ENCODE measurements around the gene CTIF.

The CTIF gene

GRCh38 chr18:48875942-48876511 lies 337.2 kb downstream of the CTIF start:
- no peak for DNase-seq (ENCODE audit: low read depth in 4 of 4, low spot score in 1 of 4)

- DNase-seq (ENCODE audit: low read depth in 4 of 4, low spot score in 1 of 4): no peak
Measured at GRCh38 chr18:48876590-48876989, 337.8 kb downstream of the CTIF start.

GRCh38 chr18:48877941-48878340 lies 339.1 kb downstream of the CTIF start:
- no peak for DNase-seq (ENCODE audit: low read depth in 4 of 4, low spot score in 1 of 4)

DNA sequence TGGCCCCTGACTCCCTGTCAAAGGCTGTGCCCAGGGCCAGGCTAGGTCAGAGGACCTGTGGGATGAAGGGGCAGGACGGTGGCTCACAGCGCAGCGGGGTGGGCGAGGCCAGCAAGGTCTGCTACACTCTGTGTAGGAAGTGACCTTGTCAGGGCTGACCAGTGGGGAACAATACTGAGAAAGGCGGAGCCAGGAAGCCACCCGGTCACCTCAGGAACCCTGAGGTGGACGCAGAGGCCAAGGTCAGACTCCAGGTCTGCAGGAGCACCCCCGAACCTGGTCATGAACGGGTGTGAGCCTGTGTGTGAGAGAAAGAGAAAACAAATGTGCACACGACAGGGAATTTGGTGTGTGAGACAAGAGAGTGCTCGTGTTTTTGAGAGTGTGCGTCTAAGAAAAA lies 339.6 kb downstream of the CTIF start:
- DNase-seq (ENCODE audit: low read depth in 4 of 4, low spot score in 1 of 4): no peak

DNA sequence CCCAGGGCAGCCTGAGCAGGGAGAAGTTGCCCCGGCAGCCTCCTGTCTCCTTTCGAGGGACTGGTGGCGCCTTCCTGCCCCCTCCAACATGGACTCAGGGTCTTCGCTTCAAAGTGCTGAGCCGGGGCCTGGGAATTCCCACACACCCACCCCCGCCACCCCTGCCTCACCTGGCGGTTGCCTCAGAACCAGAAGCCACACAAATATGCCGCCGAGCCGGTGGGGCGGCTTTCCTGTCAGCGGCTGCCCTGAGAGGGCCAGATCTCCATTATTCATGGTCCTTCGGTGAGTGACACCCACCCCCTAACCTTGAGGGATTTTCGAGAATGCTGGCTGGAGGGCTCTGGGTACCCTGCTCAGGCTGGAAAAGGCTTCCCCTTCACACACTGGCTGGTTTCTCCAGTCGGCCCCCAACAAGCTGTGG lies 340.2 kb downstream of the CTIF start:
- DNase-seq (ENCODE audit: low read depth in 4 of 4, low spot score in 1 of 4): no peak

- no peak for DNase-seq (ENCODE audit: low read depth in 4 of 4, low spot score in 1 of 4)
Measured at GRCh38 chr18:48880931-48881330, 342.1 kb downstream of the CTIF start.

DNA sequence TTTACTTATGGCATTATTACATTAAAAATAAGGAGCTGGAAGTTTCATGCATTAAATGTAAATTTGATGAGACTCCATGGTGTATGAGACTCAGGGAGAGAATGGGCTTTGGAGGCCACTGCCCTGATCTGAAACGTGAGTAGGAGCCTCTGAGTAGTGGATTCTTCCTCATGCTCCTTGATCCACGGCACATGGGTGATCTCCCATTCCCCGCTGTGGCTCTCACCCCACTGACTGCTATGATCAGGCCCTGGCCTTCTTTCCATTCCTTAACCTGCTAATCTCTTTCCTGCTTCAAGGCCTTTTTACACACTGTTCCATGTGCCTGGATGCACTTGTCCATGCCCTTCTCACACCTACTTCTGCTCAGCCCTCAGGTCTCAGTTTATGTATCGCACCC lies 343.5 kb downstream of the CTIF start:
- no peak for DNase-seq (ENCODE audit: low read depth in 4 of 4, low spot score in 1 of 4)

DNA sequence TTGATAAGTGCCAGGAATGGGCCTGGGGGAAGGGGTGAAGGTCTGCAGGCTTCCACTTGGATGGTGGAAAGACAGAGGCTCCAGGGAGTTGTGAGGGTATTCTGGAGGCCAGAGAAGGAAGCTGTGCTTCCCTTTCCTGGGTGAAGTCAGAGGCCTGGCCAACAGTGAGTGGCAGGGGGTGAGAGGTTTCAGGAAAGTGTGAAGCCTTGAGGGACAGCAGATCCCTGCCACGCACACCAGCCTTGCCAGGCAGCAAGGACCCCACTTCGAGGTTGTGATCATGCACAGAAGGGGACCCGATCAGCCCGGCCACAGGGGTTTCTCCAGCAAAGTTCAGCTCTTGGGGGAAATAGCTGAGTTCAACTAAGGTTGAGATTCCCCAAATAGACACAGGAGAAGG lies 345.5 kb downstream of the CTIF start:
- no peak for DNase-seq (ENCODE audit: low read depth in 4 of 4, low spot score in 1 of 4)

DNA sequence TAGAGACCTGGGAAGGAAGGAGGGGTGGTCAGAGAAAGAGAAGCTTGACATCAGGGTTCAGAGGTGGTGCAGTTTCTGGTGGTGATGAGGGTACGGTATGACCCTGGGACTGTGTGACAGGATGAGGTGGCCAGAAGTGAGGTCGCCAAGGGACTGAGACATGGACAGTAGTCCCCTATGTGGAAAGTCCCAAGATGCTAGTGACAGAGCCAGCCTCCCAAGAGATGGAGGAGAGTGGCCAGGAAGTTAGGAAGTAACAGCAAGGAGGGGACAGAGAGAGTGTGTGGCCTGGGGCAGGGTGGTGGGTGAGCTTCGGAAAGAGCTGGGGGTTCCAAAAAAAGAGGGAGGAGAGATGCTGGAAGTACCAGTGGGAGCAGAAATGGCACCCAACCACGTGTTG lies 345.9 kb downstream of the CTIF start:
- DNase-seq (ENCODE audit: low read depth in 4 of 4, low spot score in 1 of 4): no peak

- no peak for DNase-seq (ENCODE audit: low read depth in 4 of 4, low spot score in 1 of 4)
Measured at GRCh38 chr18:48885266-48885923, 346.6 kb downstream of the CTIF start.

DNA sequence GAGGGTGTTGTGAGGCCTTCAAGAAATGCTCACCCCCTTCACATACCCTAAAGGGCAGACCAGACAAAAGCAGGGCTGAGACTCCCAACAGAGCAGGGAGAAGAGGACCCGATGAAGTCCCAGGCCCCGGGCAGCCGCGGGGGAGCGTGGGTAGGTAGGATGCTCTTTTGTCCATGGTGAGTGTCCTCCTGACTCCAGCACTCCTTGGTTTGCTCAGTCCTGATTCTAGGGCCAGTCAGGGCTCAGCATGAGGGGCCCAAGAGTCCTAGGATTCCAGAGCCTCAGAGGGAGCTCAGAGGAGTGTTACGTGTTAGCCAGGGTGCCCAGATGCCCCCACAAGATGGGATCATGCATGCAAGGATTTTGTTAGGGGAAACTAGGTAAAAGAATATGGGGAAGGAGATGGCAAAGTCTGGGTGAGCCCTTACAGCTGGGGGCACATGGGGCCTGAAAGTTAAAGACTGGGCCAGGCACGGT lies 347.1 kb downstream of the CTIF start:
- no peak for DNase-seq (ENCODE audit: low read depth in 4 of 4, low spot score in 1 of 4)

DNA sequence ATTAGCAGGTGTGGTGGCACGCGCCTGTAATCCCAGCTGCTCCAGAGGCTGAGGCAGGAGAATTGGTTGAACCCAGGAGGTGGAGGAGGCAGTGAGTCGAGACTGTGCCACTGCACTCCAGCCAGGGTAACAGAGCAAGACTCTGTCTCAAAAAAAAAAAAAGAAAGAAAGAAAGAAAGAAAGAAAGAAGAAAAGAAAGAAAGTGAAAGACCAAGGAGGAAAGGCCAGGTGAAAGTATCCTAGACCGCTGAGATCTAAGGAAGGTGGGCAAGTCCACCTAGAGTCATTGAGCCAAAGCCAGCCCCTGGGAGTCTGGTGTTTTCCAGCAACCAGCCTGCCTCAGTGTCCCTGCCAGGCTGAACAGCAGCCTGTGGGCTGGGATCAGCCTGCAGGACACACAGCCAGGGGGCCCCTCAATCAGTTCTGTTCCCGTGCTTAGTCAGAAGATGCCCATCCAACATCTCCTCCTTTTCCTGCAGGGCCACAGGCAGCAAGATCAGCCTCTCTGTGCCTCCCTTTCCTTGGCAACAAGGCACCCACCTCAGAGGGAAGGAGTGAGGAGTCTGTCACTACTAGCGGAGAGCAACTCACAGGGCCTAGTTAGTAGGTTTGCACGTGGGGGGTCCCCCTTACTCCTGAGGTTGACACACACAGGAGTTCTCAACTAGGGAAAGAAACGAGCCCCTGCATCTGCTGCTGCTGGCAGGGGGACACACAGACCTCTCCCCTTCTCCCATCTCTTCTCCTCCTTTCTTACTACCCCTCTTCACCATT lies 347.9 kb downstream of the CTIF start:
- DNase-seq (ENCODE audit: low read depth in 4 of 4, low spot score in 1 of 4): no peak

DNA sequence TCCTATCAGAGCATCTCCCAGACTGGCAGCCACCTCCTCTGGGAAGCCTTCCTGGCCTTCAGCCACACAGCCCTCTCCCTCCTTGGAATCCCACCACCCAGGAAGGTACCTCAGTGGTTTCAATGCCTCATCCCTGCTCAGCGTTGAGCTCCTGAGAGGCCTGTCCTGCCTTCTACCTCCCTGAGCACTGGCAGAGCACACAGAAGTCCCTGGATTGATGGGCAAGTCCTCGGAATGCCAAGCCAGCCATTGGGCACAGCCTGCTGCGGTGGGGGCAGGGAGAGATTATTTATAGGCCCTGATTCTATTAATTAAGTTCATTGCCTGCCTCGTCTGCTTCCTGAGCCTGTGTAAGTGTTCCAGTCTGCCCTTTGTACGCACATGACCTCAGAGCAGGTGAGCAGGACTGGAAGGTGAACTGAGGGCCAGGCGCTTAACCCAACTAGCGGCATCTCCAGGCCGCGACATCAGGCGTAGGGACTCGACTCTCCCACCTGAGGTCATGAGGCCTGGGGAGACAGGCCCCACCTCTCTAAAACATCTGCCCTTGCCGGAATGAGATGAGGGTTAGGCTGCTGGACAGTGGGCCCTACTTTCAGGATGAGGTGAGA lies 348.6 kb downstream of the CTIF start:
- no peak for DNase-seq (ENCODE audit: low read depth in 4 of 4, low spot score in 1 of 4)

DNA sequence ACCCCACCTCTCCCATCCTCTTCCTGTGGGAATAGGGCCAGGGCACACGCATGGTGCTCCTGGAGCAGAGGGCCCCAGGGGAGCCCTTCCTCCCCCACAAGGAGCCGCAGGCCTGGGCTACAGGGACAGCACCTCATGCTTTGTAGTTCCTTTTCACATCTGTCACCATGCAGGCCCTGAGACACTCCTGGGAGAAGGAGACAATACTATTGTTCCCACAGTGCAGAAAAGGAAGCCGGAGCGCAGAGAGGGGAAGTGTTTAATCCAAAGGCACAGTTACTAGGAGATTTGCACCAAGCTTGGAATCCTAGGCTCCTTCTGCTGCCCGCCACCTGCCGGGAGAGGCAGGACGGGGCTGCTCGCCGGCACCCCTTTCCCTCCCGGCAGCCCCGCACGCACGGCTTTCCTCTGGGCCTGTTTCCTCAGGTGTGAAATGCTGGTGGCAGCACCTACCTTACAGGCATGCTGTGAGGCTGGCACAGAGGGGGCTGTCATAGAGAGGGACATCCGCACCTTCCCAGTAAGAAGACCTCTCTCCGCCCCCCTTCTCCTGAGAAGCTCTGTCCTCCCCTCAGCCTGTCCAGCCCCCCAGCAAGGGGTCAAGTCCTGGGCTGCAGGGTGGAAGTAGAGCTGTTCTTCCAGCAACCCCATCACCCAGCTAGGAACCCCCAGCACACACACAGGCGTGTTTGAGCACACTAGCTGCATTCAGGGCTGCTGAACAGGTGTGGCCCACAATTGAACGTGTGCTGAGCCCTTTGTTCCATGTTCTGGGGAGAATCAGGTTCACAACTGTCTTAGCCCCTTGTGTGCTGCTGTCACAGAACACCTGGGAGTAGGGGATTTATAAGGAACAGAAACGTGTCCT lies 349.3 kb downstream of the CTIF start:
- DNase-seq (ENCODE audit: low read depth in 4 of 4, low spot score in 1 of 4): no peak

GRCh38 chr18:48888773-48889080 lies 349.9 kb downstream of the CTIF start:
- no peak for DNase-seq (ENCODE audit: low read depth in 4 of 4, low spot score in 1 of 4)

GRCh38 chr18:48889115-48889941 lies 350.5 kb downstream of the CTIF start:
- DNase-seq (ENCODE audit: low read depth in 4 of 4, low spot score in 1 of 4): no peak

GRCh38 chr18:48889981-48890762 lies 351.3 kb downstream of the CTIF start:
- no peak for DNase-seq (ENCODE audit: low read depth in 4 of 4, low spot score in 1 of 4)

- DNase-seq (ENCODE audit: low read depth in 4 of 4, low spot score in 1 of 4): no peak
Measured at GRCh38 chr18:48891721-48892120, 352.9 kb downstream of the CTIF start.

DNA sequence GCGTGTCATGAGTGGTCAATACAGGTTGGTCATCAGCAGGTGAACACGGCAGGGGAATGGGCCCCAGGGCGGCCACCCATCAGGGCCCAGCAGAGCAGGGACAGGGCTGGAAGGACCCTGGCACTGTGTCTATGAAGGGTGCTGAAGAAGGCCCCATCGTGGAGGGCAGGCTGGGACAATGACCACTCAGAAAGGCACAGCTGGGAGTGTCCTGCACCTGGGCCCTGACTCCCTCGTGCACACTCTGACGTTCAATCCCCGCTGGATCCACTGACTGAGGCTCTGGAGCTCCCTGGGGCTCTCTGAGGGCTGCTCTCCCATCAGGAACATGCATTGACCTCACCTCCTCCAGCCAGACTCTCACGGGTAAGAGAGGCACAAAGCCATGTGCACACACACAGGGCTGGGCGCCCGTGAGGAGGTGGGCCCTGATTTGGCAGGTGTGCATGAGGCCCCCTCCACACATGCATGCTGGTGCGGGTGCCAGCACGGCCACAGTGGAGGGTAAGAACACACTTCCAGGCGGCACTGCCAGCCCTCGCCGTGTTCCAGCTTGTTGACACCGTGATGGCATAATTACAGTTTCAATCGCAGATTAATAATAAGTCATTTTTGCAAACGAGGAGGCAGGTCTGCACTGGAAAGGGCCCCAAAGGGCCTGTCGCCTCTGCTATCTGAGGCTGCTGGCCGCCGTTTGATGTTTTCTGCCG lies 353.5 kb downstream of the CTIF start:
- no peak for DNase-seq (ENCODE audit: low read depth in 4 of 4, low spot score in 1 of 4)

Measured in stimulated activated CD4-positive, alpha-beta T cell treated with anti-CD3 and anti-CD28 coated beads, Interleukin-1b, Interleukin-23, amount 100 ng/mL, for 24 hours (primary cell).